Suprapubic skin (tissue), 4 donors: ENCODE data around the gene SSTR3.

Experiments used
- EP300 ChIP-seq: sonication (generic); formaldehyde crosslinking; IDR thresholded peaks from one replicate; pipeline ENCODE4 v1.6.1; 2017; ENCODE audit warnings: antibody characterized with exemption
- POLR2A ChIP-seq, 2 donors: fragments of 450-650 bp; IDR thresholded peaks; one replicate each; pipeline ENCODE4 v1.6.1; 2017; ENCODE audit warnings: antibody characterized with exemption in 2 of 2, mild to moderate bottlenecking in 2 of 2, moderate library complexity in 2 of 2
- POLR2AphosphoS5 ChIP-seq, 3 donors: sonication (generic); formaldehyde crosslinking; IDR thresholded peaks; one replicate each; pipeline ENCODE4 v1.6.1; 2017; ENCODE audit warnings: antibody characterized with exemption in 3 of 3
- TF ChIP-seq, protein P1 (sequence below), 2 donors: fragments of 200-600 bp in 1 of 2; fragments of 450-650 bp in 1 of 2; sonication (generic) in 1 of 2; IDR thresholded peaks; one replicate each; pipeline ENCODE4 v1.5.1; 2016 to 2019; ENCODE audit warnings: antibody characterized with exemption in 2 of 2, mild to moderate bottlenecking in 1 of 2, moderate library complexity in 1 of 2

DNA sequence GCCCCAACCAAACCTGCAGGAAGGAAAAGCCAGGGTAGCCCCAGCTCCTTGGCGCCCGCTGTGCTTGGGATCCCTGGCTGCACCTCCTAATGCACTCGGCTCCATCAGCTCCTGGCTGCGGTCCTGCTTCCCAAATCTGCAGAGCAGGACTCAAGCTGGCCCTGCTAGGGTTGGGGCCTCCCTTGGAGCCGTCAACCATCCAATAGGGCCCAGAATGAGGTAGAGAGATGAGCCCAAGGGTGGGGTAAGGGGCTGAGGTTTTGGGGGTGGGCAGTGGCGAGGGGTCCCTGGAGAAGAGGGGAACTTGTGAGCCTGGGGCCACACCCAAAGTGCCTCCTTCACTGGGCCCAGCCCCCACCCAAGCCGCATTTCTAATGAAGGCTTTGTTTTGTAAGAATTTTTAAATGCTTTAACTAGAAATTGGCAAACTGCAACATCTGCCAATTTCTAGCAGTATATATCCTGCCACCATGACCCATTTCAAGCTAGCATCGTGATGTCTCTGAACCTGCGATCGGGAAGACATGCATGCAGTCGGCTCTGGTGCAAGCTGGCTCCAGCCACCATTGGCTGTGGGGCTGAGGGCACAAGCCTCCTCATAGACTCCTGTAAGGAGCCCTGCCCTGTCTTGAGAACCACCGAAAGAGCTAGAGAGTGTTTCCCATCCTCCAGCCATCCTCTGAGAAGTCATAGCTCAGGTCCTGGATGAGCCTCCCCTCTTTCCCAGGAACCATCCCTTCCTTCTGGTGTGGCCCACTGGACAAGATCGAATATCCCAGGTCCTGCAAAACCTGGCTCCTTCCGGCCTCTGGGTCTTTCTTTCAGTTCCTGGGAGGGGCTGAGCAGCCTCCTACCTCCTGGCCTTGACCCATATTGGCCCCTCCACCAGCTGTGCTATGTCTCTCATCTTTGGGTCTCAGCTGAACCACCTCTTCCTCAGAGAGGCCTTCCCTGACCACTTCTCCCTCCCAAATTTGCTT is 39.7 kb downstream of the SSTR3 start:
- TF ChIP-seq POLR2AphosphoS5 (IDR thresholded peaks at IDR 0.05) (no peak), POLR2A (IDR thresholded peaks at IDR 0.05) (no peak), EP300 (no peak)
- TF ChIP-seq, protein P1, sequence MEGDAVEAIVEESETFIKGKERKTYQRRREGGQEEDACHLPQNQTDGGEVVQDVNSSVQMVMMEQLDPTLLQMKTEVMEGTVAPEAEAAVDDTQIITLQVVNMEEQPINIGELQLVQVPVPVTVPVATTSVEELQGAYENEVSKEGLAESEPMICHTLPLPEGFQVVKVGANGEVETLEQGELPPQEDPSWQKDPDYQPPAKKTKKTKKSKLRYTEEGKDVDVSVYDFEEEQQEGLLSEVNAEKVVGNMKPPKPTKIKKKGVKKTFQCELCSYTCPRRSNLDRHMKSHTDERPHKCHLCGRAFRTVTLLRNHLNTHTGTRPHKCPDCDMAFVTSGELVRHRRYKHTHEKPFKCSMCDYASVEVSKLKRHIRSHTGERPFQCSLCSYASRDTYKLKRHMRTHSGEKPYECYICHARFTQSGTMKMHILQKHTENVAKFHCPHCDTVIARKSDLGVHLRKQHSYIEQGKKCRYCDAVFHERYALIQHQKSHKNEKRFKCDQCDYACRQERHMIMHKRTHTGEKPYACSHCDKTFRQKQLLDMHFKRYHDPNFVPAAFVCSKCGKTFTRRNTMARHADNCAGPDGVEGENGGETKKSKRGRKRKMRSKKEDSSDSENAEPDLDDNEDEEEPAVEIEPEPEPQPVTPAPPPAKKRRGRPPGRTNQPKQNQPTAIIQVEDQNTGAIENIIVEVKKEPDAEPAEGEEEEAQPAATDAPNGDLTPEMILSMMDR (IDR thresholded peaks at IDR 0.05) = no peak
